ENCODE data around the gene LARGE2. TPM values are rescaled to one million over a fixed set of nuclear protein-coding genes. Genes with fewer than 3 reads are reported as not detected.

LARGE2 gene
- total RNA-seq, 1 experiment from 2014 or later, result 124 TPM

GRCh38 chr11:45921561-45922424, 663 bp upstream of the LARGE2 start (continued):
- TF ChIP-seq JAZF1 (CRISPR knock-in tag; IDR thresholded peaks at IDR 0.05) (no peak), GABPB1 (CRISPR knock-in tag; IDR thresholded peaks at IDR 0.05) (peak; percentile 45; the same call in 1 of the 2 replicates), GRHL2 (CRISPR knock-in tag; IDR thresholded peaks at IDR 0.05; ENCODE audit: insufficient replicate concordance, severe bottlenecking) (no peak), TEAD1 (CRISPR knock-in tag; IDR thresholded peaks at IDR 0.05) (peak; percentile 82; the same call in 1 of the 2 replicates), JUN (CRISPR knock-in tag; IDR thresholded peaks at IDR 0.05) (no peak), SMAD3 (CRISPR knock-in tag; IDR thresholded peaks at IDR 0.05; ENCODE audit: borderline replicate concordance) (0 out of 2 replicates have a peak, but pooled peaks have one; percentile 33), ZNF281 (CRISPR knock-in tag; IDR thresholded peaks at IDR 0.05) (peak; percentile 85; the same call in 1 of the 2 replicates), ZNF423 (CRISPR knock-in tag; IDR thresholded peaks at IDR 0.05) (peak; percentile 63), FOXP4 (CRISPR knock-in tag; IDR thresholded peaks at IDR 0.05) (peak; percentile 60), EMX1 (CRISPR knock-in tag; IDR thresholded peaks at IDR 0.05) (no peak), ESRRA (CRISPR knock-in tag; IDR thresholded peaks at IDR 0.05; ENCODE audit: borderline replicate concordance) (no peak), PRRX2 (CRISPR knock-in tag; IDR thresholded peaks at IDR 0.05) (no peak), SP1 (CRISPR knock-in tag; conservative IDR thresholded peaks at IDR 0.05) (peak; percentile 93; the same call in 1 of the 2 replicates), MYBL2 (CRISPR knock-in tag; IDR thresholded peaks at IDR 0.05) (0 out of 2 replicates have a peak, but pooled peaks have one; percentile 67), FOXK1 (CRISPR knock-in tag; IDR thresholded peaks at IDR 0.05) (peak; percentile 78; the same call in 1 of the 2 replicates), ZNF317 (CRISPR knock-in tag; IDR thresholded peaks at IDR 0.05; ENCODE audit: borderline replicate concordance, low read depth) (no peak; the same call in 1 of the 2 replicates)
- TF ChIP-seq, protein P1, sequence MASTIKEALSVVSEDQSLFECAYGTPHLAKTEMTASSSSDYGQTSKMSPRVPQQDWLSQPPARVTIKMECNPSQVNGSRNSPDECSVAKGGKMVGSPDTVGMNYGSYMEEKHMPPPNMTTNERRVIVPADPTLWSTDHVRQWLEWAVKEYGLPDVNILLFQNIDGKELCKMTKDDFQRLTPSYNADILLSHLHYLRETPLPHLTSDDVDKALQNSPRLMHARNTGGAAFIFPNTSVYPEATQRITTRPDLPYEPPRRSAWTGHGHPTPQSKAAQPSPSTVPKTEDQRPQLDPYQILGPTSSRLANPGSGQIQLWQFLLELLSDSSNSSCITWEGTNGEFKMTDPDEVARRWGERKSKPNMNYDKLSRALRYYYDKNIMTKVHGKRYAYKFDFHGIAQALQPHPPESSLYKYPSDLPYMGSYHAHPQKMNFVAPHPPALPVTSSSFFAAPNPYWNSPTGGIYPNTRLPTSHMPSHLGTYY (CRISPR knock-in tag; IDR thresholded peaks at IDR 0.05), result no peak

- CTCF ChIA-PET, result interaction anchor here (1.0 to 4.0 kb wide), 7 partner anchors 27 to 82 kb away, joined by 3 to 33 read pairs (median 5); no protein-coding TSS in a partner anchor
- Mint-ChIP-seq H3K4me1 (peaks cover 31% of the 10 kb centered on the region), H3K9me3 (no peaks in the 10 kb centered on the region), H3K4me3 (peak overlapping the region; percentile 92), H3K27ac (peak overlapping the region; percentile 52), H3K27me3 (ENCODE audit: low read depth) (peaks cover 2% of the 10 kb centered on the region; the same call in 1 of the 2 replicates), H3K36me3 (peaks cover 25% of the 10 kb centered on the region)
- POLR2A ChIA-PET, result interaction anchor here (0.6 to 1.1 kb wide), 4 partner anchors 8 to 319 kb away, joined by 3 to 4 read pairs (median 4); no protein-coding TSS in a partner anchor
- DNase-seq (ENCODE audit: low spot score) (peak; percentile 8), ATAC-seq (no peak)
- TF ChIP-seq EMX1 (CRISPR knock-in tag; IDR thresholded peaks at IDR 0.05), result no peak
- no peak for TF ChIP-seq ZBTB21 (CRISPR knock-in tag; IDR thresholded peaks at IDR 0.05; ENCODE audit: borderline replicate concordance)
- no peak for TF ChIP-seq NFE2L1 (CRISPR knock-in tag; IDR thresholded peaks at IDR 0.05)
- TF ChIP-seq MLX (CRISPR knock-in tag; IDR thresholded peaks at IDR 0.05), result no peak
- TF ChIP-seq, protein P2, sequence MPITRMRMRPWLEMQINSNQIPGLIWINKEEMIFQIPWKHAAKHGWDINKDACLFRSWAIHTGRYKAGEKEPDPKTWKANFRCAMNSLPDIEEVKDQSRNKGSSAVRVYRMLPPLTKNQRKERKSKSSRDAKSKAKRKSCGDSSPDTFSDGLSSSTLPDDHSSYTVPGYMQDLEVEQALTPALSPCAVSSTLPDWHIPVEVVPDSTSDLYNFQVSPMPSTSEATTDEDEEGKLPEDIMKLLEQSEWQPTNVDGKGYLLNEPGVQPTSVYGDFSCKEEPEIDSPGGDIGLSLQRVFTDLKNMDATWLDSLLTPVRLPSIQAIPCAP (CRISPR knock-in tag; IDR thresholded peaks at IDR 0.05), result no peak
- TF ChIP-seq ZNF317 (CRISPR knock-in tag; IDR thresholded peaks at IDR 0.05; ENCODE audit: borderline replicate concordance, low read depth), result no peak
- no peak for TF ChIP-seq NR1H2 (CRISPR knock-in tag; IDR thresholded peaks at IDR 0.05)
- no peak for TF ChIP-seq ZMAT4 (CRISPR knock-in tag; IDR thresholded peaks at IDR 0.05)
These were observed 1.8 kb downstream of the LARGE2 start for GRCh38 chr11:45924036-45924915.

Data from WTC11 (cell line).